GM12878 (cell line): Measurements from ENCODE around the gene C11orf52. TPM values are rescaled to one million over a fixed set of nuclear protein-coding genes. Genes with fewer than 3 reads are reported as not detected.

Experiments
- ATAC-seq: fragments of 200-7000 bp; cut with Tn5 transposase; 3 replicates; pipeline ENCODE4 v1.9.1; 2020; ENCODE audit warnings: mild to moderate bottlenecking, moderate library complexity
- BruUV-seq: library from RNA; stranded (reverse); fragments of 400-500 nt; replicated peaks from 2 replicates; lab custom pipeline; 2021; lab: Mats Ljungman, UMichigan
- CTCF ChIA-PET: fragments of 300-600 bp; sonication (Branson Sonifier 250); formaldehyde crosslinking; extraction: SDS; loops from one replicate; lab custom pipeline; 2021; ENCODE audit warnings: inconsistent platforms; lab: Yijun Ruan, JAX
- POLR2A ChIA-PET: fragments of 350-600 bp; formaldehyde crosslinking; extraction: SDS; loops from one replicate; lab custom pipeline; 2021; ENCODE audit warnings: inconsistent platforms; lab: Charles Lee
- RAD21 ChIA-PET: fragments of 300-600 bp; sonication (Branson Sonifier 250); formaldehyde crosslinking; loops from one replicate; lab custom pipeline; 2023; ENCODE audit warnings: antibody characterized with exemption; ENCODE audit not compliant: unreplicated experiment; lab: Charles Lee
- SMC1A ChIA-PET: fragments of 300-600 bp; sonication (Branson Sonifier 250); formaldehyde crosslinking; loops from one replicate; lab custom pipeline; 2023; ENCODE audit not compliant: unreplicated experiment, uncharacterized antibody; lab: Charles Lee
- DNase-seq: peaks from one replicate; pipeline ENCODE4 v3.0.0-alpha.2; 2011; ENCODE audit warnings: low read depth, low spot score
- FAIRE-seq: peaks from 3 replicates; lab custom pipeline; 2011; peaks lifted over from hg19 to GRCh38; lab: Jason Lieb, UNC
- H2AFZ ChIP-seq: 2 replicates; pipeline ENCODE4 v1.6.0; 2011; ENCODE audit warnings: low read depth, low read length, control low read depth; ENCODE audit not compliant: control insufficient read depth
- H3K27ac ChIP-seq: 2 replicates; pipeline ENCODE4 v1.5.1; 2011; ENCODE audit warnings: control low read depth; ENCODE audit not compliant: control insufficient read depth, insufficient read depth
- H3K27me3 ChIP-seq, 2 experiments: replicated peaks in 1 of 2; 2 replicates each; pipeline versions ENCODE4 v1.6.0 to v1.6.1; 2011; ENCODE audit warnings: low read length in 1 of 2; ENCODE audit not compliant: control insufficient read depth in 2 of 2, insufficient read depth in 2 of 2
- H3K36me3 ChIP-seq, 2 experiments: 2 replicates each; pipeline ENCODE4 v1.5.1; 2011; ENCODE audit warnings: low read length in 1 of 2; ENCODE audit not compliant: control insufficient read depth in 2 of 2, insufficient read depth in 2 of 2
- H3K4me1 ChIP-seq: 2 replicates; pipeline ENCODE4 v1.6.1; 2011; ENCODE audit warnings: mild to moderate bottlenecking, low read length, moderate library complexity, mixed read lengths; ENCODE audit not compliant: control insufficient read depth, insufficient read depth
- H3K4me2 ChIP-seq: 2 replicates; pipeline ENCODE4 v1.6.0; 2011; ENCODE audit warnings: control low read depth; ENCODE audit not compliant: control insufficient read depth, insufficient read depth
- H3K4me3 ChIP-seq: fragments of 200-600 bp; sonication (generic); 2 replicates; pipeline ENCODE4 v1.5.1; 2016
- H3K79me2 ChIP-seq: 2 replicates; pipeline ENCODE4 v1.6.0; 2011; ENCODE audit warnings: low read length; ENCODE audit not compliant: control insufficient read depth, insufficient read depth
- H3K9ac ChIP-seq: 2 replicates; pipeline ENCODE4 v1.8.0; 2011; ENCODE audit warnings: low read length, control low read depth, mixed read lengths; ENCODE audit not compliant: control insufficient read depth, insufficient read depth
- H3K9me3 ChIP-seq: replicated peaks from 3 replicates; pipeline ENCODE4 v1.5.1; 2011; ENCODE audit warnings: mild to moderate bottlenecking, low read length; ENCODE audit not compliant: control insufficient read depth, insufficient read depth
- H4K20me1 ChIP-seq: 2 replicates; pipeline ENCODE4 v1.6.0; 2011; ENCODE audit not compliant: control insufficient read depth, insufficient read depth
- ATF7 ChIP-seq: fragments of 450-650 bp; IDR thresholded peaks from 2 replicates; pipeline ENCODE4 v1.6.1; 2016; ENCODE audit warnings: low read depth, mild to moderate bottlenecking
- JUND ChIP-seq: IDR thresholded peaks from 2 replicates; pipeline ENCODE4 v1.6.1; 2012; ENCODE audit warnings: low read depth, mild to moderate bottlenecking, low read length, improper control_type of control experiment, moderate library complexity
- MYC ChIP-seq: IDR thresholded peaks from 2 replicates; pipeline ENCODE4 v1.6.1; 2011; ENCODE audit warnings: mild to moderate bottlenecking, low read length, moderate library complexity, inconsistent platforms; ENCODE audit not compliant: insufficient read depth, insufficient replicate concordance, insufficient read length, severe bottlenecking
- NFXL1 ChIP-seq: fragments of 450-650 bp; IDR thresholded peaks from 2 replicates; pipeline ENCODE4 v1.6.1; 2017; ENCODE audit warnings: antibody characterized with exemption, mild to moderate bottlenecking, borderline replicate concordance
- SREBF1 ChIP-seq: IDR thresholded peaks from 2 replicates; pipeline ENCODE4 v1.6.1; 2012; ENCODE audit warnings: mild to moderate bottlenecking, low read length
- WGBS: methylation state at CpG from one replicate; pipeline ENCODE4 v1.1.6; 2016; ENCODE audit warnings: low lambda C conversion rate; ENCODE audit not compliant: insufficient replicate concordance, insufficient coverage; ENCODE audit errors: missing lambda C conversion rate; 5-methylcytosine and 5-hydroxymethylcytosine counted together
- in situ Hi-C: fragments of 300-500 bp; cut with MboI; formaldehyde crosslinking; loops from 9 replicates; pipeline ENCODE4 v1.14.3; 2018; ENCODE audit warnings: mixed read lengths
- intact Hi-C: fragments of 100-400 bp; cut with micrococcal nuclease; formaldehyde crosslinking; loops from one replicate; pipeline ENCODE4 v1.14.2; 2022; ENCODE audit not compliant: unreplicated experiment
- polyA plus RNA-seq, 11 experiments: library from polyadenylated mRNA; depleted of rRNA in 4 of 11; unstranded in 6 of 11; stranded (reverse) in 5 of 11; fragments of >200 nt; fragmentation: Nextera tagmentation in 4 of 11; fragmentation: Illumina TruSeq in 1 of 11; extraction: Ambion mirVana in 4 of 11; extraction: Trizol in 1 of 11; gene quantifications; 1 replicate in 1 of 11; 2 replicates in 10 of 11; pipeline versions ENCODE4 v1.2.1 to v1.2.3, GENCODE V29; 2011 to 2016; ENCODE audit warnings: inconsistent platforms in 2 of 11, missing spikeins in 2 of 11, low read depth in 1 of 11
- total RNA-seq, 4 experiments: library from RNA; depleted of rRNA in 3 of 4; stranded (reverse); fragments of >200 nt in 3 of 4; fragmentation: Illumina TruSeq in 1 of 4; extraction: Trizol in 1 of 4; gene quantifications; 2 replicates each; pipeline versions ENCODE4 v1.2.1 to v1.2.3, GENCODE V29; 2013 to 2021
- TF ChIP-seq, protein P1 (sequence below): IDR thresholded peaks from 2 replicates; pipeline ENCODE4 v1.6.1; 2011; ENCODE audit warnings: mild to moderate bottlenecking, low read depth, low read length, moderate library complexity; ENCODE audit not compliant: insufficient replicate concordance
- TF ChIP-seq, protein P2 (sequence below), 3 experiments: IDR thresholded peaks in 2 of 3; conservative IDR thresholded peaks in 1 of 3; 2 replicates each; pipeline ENCODE4 v1.5.1; 2011; ENCODE audit warnings: low read depth in 3 of 3, low read length in 3 of 3, mild to moderate bottlenecking in 3 of 3, control low read depth in 2 of 3, moderate library complexity in 2 of 3, inconsistent platforms in 1 of 3, mixed read lengths in 1 of 3; ENCODE audit not compliant: control insufficient read depth in 2 of 3, insufficient read depth in 1 of 3; ENCODE audit errors: extremely low read depth in 1 of 3
- TF ChIP-seq, protein P3 (sequence below): fragments of 150-350 bp; IDR thresholded peaks from 2 replicates; pipeline ENCODE4 v1.6.1; 2016; ENCODE audit warnings: low read depth, low read length
- TF ChIP-seq, protein P4 (sequence below): fragments of 450-650 bp; IDR thresholded peaks from 2 replicates; pipeline ENCODE4 v1.6.1; 2017; ENCODE audit warnings: antibody characterized with exemption, mild to moderate bottlenecking, moderate library complexity
- TF ChIP-seq, protein P5 (sequence below): fragments of 450-650 bp; IDR thresholded peaks from 2 replicates; pipeline ENCODE4 v1.6.1; 2016; ENCODE audit warnings: mild to moderate bottlenecking

Gene C11orf52
- total and polyA plus RNA-seq, 10 of the 15 experiments (the other 5 are each of a cell fraction or from before 2014, with no cell fraction given) = not detected

DNA sequence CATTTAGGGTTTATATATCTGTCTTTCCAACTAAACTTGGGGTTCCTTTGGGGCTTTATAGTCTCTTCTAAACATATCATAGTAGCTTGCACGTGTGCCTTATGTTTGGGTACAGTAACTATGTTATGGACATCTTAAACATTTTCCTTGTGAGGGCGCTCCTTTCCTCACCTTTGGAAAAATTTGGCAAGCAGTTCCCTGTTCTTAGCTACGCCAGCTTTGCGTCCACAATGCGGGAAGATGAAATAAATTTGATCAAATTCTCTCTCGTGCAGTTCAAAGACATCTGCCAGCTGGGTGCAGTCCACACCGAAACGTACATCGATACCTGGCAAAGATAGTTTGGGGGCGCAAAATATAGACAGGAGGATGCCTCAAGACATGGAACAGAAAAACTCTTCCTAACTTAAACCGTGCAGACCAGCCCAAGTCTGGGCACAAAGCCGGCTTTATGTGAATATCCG lies 40.3 kb upstream of the C11orf52 start:
- in situ Hi-C loops = loop anchor here (5.0 kb wide), 1 partner anchor 209 kb away; the partner anchor contains the start of genes SDHD and TIMM8B
- intact Hi-C loops = loop anchor here (2.0 to 10.0 kb wide), 4 partner anchors 48 to 346 kb away; partner anchors contain the start of genes PTS, SDHD and TIMM8B
- POLR2A ChIA-PET = interaction anchor here (1.0 to 1.1 kb wide), 2 partner anchors 47 to 49 kb away, joined by 3 read pairs; no protein-coding TSS in a partner anchor
- TF ChIP-seq NFXL1 (no peak), JUND (peak; percentile 81; the same call in 1 of the 2 replicates), ATF7 (peak; percentile 25; the same call in 1 of the 2 replicates), MYC (peak; percentile 87), SREBF1 (0 out of 2 replicates have a peak, but pooled peaks have one; percentile 53)
- TF ChIP-seq, protein P1, sequence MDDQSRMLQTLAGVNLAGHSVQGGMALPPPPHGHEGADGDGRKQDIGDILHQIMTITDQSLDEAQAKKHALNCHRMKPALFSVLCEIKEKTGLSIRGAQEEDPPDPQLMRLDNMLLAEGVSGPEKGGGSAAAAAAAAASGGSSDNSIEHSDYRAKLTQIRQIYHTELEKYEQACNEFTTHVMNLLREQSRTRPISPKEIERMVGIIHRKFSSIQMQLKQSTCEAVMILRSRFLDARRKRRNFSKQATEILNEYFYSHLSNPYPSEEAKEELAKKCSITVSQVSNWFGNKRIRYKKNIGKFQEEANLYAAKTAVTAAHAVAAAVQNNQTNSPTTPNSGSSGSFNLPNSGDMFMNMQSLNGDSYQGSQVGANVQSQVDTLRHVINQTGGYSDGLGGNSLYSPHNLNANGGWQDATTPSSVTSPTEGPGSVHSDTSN = no peak
- TF ChIP-seq, protein P2, sequence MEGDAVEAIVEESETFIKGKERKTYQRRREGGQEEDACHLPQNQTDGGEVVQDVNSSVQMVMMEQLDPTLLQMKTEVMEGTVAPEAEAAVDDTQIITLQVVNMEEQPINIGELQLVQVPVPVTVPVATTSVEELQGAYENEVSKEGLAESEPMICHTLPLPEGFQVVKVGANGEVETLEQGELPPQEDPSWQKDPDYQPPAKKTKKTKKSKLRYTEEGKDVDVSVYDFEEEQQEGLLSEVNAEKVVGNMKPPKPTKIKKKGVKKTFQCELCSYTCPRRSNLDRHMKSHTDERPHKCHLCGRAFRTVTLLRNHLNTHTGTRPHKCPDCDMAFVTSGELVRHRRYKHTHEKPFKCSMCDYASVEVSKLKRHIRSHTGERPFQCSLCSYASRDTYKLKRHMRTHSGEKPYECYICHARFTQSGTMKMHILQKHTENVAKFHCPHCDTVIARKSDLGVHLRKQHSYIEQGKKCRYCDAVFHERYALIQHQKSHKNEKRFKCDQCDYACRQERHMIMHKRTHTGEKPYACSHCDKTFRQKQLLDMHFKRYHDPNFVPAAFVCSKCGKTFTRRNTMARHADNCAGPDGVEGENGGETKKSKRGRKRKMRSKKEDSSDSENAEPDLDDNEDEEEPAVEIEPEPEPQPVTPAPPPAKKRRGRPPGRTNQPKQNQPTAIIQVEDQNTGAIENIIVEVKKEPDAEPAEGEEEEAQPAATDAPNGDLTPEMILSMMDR (IDR thresholded peaks at IDR 0.05 in 2 of 3, conservative IDR thresholded peaks at IDR 0.05 in 1 of 3; ENCODE audit: control insufficient read depth in 2 of 3, extremely low read depth in 1 of 3, insufficient read depth in 1 of 3, low read depth in 3 of 3, low read length in 3 of 3) = no peak
- TF ChIP-seq, protein P3, sequence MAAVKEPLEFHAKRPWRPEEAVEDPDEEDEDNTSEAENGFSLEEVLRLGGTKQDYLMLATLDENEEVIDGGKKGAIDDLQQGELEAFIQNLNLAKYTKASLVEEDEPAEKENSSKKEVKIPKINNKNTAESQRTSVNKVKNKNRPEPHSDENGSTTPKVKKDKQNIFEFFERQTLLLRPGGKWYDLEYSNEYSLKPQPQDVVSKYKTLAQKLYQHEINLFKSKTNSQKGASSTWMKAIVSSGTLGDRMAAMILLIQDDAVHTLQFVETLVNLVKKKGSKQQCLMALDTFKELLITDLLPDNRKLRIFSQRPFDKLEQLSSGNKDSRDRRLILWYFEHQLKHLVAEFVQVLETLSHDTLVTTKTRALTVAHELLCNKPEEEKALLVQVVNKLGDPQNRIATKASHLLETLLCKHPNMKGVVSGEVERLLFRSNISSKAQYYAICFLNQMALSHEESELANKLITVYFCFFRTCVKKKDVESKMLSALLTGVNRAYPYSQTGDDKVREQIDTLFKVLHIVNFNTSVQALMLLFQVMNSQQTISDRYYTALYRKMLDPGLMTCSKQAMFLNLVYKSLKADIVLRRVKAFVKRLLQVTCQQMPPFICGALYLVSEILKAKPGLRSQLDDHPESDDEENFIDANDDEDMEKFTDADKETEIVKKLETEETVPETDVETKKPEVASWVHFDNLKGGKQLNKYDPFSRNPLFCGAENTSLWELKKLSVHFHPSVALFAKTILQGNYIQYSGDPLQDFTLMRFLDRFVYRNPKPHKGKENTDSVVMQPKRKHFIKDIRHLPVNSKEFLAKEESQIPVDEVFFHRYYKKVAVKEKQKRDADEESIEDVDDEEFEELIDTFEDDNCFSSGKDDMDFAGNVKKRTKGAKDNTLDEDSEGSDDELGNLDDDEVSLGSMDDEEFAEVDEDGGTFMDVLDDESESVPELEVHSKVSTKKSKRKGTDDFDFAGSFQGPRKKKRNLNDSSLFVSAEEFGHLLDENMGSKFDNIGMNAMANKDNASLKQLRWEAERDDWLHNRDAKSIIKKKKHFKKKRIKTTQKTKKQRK = no peak
- TF ChIP-seq, protein P4, sequence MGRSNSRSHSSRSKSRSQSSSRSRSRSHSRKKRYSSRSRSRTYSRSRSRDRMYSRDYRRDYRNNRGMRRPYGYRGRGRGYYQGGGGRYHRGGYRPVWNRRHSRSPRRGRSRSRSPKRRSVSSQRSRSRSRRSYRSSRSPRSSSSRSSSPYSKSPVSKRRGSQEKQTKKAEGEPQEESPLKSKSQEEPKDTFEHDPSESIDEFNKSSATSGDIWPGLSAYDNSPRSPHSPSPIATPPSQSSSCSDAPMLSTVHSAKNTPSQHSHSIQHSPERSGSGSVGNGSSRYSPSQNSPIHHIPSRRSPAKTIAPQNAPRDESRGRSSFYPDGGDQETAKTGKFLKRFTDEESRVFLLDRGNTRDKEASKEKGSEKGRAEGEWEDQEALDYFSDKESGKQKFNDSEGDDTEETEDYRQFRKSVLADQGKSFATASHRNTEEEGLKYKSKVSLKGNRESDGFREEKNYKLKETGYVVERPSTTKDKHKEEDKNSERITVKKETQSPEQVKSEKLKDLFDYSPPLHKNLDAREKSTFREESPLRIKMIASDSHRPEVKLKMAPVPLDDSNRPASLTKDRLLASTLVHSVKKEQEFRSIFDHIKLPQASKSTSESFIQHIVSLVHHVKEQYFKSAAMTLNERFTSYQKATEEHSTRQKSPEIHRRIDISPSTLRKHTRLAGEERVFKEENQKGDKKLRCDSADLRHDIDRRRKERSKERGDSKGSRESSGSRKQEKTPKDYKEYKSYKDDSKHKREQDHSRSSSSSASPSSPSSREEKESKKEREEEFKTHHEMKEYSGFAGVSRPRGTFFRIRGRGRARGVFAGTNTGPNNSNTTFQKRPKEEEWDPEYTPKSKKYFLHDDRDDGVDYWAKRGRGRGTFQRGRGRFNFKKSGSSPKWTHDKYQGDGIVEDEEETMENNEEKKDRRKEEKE = peak; percentile 71; the same call in 1 of the 2 replicates
- TF ChIP-seq, protein P5, sequence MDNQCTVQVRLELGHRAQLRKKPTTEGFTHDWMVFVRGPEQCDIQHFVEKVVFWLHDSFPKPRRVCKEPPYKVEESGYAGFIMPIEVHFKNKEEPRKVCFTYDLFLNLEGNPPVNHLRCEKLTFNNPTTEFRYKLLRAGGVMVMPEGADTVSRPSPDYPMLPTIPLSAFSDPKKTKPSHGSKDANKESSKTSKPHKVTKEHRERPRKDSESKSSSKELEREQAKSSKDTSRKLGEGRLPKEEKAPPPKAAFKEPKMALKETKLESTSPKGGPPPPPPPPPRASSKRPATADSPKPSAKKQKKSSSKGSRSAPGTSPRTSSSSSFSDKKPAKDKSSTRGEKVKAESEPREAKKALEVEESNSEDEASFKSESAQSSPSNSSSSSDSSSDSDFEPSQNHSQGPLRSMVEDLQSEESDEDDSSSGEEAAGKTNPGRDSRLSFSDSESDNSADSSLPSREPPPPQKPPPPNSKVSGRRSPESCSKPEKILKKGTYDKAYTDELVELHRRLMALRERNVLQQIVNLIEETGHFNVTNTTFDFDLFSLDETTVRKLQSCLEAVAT = no peak

More for the DNA sequence above, 40.3 kb upstream of the C11orf52 start:
- TSS peak; percentile 78 for BruUV-seq
- Histone ChIP-seq H3K9me3 (no peaks in the 10 kb centered on the region), H3K4me2 (peak overlapping the region; percentile 81), H3K36me3 (no peaks in the 10 kb centered on the region; a peak in 1 of 4 replicates), H3K4me3 (peak overlapping the region; percentile 94), H3K27me3 (no peaks in the 10 kb centered on the region), H4K20me1 (no peaks in the 10 kb centered on the region), H3K4me1 (no peaks in the 10 kb centered on the region), H3K79me2 (peaks cover 12% of the 10 kb centered on the region), H3K27ac (peak overlapping the region; percentile 85), H3K9ac (peak overlapping the region; percentile 76), H2AFZ (peak overlapping the region; percentile 97)
- DNase-seq (no peak), FAIRE-seq (no peak), ATAC-seq (peak; percentile 29)
- RAD21 ChIA-PET = interaction anchor here (2.1 kb wide), 1 partner anchor 49 kb away, joined by 8 read pairs; no protein-coding TSS in a partner anchor
- SMC1A ChIA-PET = interaction anchor here (0.5 to 1.4 kb wide), 3 partner anchors 53 to 500 kb away, joined by 3 to 4 read pairs (median 4); no protein-coding TSS in a partner anchor
- WGBS = under 1% methylated on average over 13 of the region's 13 CpGs
- CTCF ChIA-PET = interaction anchor here (0.7 to 2.6 kb wide), 5 partner anchors 8 to 401 kb away, joined by 3 to 11 read pairs (median 4); no protein-coding TSS in a partner anchor
